Measurements from ENCODE around the gene GPR157.

GPR157 gene

GRCh38 chr1:9121496-9122409 lies 7.1 kb downstream of the GPR157 start:
- peak in 2 of 10 donors; percentile 55 to 62 for DNase-seq
- intact Hi-C loops (cut with DNase I) = no loop called here

DNA sequence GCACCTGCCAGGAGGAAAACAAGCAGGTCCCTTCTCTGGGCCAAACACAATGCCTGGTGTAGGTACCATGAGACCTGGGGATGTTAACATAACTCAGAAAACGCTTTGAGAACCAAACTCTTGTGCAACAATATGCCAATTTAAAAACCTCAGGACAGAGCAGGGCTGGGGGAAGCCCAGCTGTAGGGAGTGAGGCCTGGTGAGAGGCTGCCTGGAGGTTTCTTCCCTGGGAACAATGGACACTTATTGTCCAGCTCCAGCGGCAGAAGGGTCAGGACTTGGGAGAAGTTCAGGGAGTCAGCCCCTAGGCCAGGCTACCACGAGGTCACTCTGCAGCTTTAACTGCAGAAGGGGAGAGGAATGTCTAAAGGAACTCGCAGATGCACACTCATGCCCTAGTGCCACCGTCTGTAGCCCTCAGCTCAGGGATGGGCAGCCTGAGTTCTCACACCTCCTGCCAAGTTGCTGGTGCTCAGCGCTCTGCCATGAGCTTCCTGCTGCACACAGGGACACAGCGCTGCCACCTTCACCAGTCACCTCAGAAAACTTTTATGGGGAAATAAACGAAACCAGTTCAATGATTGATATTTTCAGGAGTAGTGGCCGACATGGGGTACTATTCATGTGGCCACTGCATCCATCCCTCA lies 8.5 kb downstream of the GPR157 start:
- intact Hi-C loops (cut with DNase I) = no loop called here

GRCh38 chr1:9119745-9120144 lies 9.2 kb downstream of the GPR157 start:
- intact Hi-C loops (cut with DNase I) = no loop called here

More for the DNA sequence above, 8.5 kb downstream of the GPR157 start:
- peak in 1 of 10 donors; percentile 27 for DNase-seq

GRCh38 chr1:9118186-9118585 lies 10.7 kb downstream of the GPR157 start:
- intact Hi-C loops (cut with DNase I) = no loop called here
- no peak for DNase-seq

More at GRCh38 chr1:9119745-9120144, 9.2 kb downstream of the GPR157 start:
- peak in 1 of 10 donors; percentile 63 for DNase-seq

- intact Hi-C loops (cut with DNase I) = no loop called here
- no peak for DNase-seq
Measured at GRCh38 chr1:9115351-9116205, 13.3 kb downstream of the GPR157 start.

GRCh38 chr1:9112961-9113880 lies 15.7 kb downstream of the GPR157 start:
- no peak for DNase-seq
- intact Hi-C loops (cut with DNase I) = no loop called here

GRCh38 chr1:9111957-9112356 lies 16.9 kb downstream of the GPR157 start:
- no peak for DNase-seq
- intact Hi-C loops (cut with DNase I) = no loop called here

- DNase-seq = peak in 1 of 10 donors; percentile 75
- intact Hi-C loops (cut with DNase I) = no loop called here
Measured at GRCh38 chr1:9111357-9111691, 17.6 kb downstream of the GPR157 start.

- intact Hi-C loops (cut with DNase I) = loop anchor here (1.0 kb wide), 2 partner anchors 85 to 380 kb away; no protein-coding TSS in a partner anchor
- peak; percentile 79 to 98 (median 92) for DNase-seq
Measured at GRCh38 chr1:9110669-9111356, 18.1 kb downstream of the GPR157 start.

DNA sequence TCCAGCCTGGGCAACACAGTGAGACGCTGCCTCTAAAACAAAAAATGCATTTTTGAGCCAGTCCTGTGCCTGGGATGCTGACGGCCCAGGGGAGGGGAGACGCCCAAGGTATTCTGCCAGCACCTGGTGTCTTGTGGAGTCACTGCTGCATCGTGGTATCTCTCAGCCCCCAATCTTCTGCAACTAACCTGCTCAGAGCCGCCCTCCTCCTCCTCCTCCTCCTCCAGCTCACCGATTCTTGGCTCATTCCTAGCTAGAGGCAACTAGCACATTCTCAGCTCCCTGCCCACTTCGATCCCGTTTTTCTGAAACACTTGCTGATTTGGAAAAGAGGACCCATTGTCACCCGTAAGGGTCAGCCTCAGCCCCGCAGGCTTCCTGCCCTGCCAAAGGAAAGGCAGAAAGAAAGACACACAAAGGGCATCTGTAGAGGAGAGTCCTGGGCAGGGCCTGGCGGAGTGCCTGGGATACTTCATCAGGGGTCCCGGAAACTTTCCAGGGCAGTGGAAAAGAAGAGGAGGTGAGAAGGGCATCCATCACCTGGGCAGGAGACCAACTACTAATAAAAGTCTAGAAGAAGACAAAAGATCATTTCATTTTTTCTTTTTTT lies 20.7 kb downstream of the GPR157 start:
- intact Hi-C loops (cut with DNase I) = no loop called here
- DNase-seq = no peak

- intact Hi-C loops (cut with DNase I) = no loop called here
- DNase-seq = no peak
Measured at GRCh38 chr1:9107136-9107535, 21.8 kb downstream of the GPR157 start.

- DNase-seq = no peak
- intact Hi-C loops (cut with DNase I) = no loop called here
Measured at GRCh38 chr1:9106286-9106685, 22.6 kb downstream of the GPR157 start.

GRCh38 chr1:9105336-9105867 lies 23.5 kb downstream of the GPR157 start:
- intact Hi-C loops (cut with DNase I) = no loop called here
- peak in 1 of 10 donors; percentile 74 for DNase-seq

- DNase-seq = peak in 6 of 10 donors; percentile 20 to 90 (median 34)
- intact Hi-C loops (cut with DNase I) = loop anchor here (1.0 kb wide), 1 partner anchor 183 kb away; no protein-coding TSS in a partner anchor
Measured at GRCh38 chr1:9101510-9102146, 27.3 kb downstream of the GPR157 start.

DNA sequence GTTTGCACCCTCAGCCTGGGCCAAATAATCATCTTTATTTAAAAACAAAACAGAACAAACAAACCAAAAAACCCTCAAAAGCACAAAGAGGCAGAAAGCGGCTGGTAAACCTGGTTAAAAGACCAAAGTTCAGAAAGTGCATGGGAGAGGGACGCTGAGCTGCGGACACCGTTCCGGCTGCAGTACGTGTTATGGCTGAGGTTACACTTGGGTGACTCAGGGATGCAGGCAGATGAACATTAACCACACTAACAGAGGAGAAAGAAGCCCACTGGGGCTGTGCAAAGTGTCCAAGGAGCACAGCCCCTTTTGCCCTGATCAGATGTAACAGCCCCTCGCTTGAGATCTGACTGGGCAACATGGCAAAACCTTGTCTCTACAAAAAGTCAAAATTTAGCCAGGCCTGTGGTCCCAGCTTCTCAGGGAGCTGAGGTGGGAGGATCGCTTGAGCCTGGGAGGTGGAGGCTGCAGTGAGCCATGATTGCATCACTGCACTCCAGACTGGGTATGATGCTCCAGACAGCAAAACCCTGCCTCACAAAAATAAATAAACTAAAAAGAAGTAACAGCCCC lies 28.3 kb downstream of the GPR157 start:
- intact Hi-C loops (cut with DNase I) = loop anchor here (1.0 kb wide), 1 partner anchor 182 kb away; no protein-coding TSS in a partner anchor
- DNase-seq = no peak

DNA sequence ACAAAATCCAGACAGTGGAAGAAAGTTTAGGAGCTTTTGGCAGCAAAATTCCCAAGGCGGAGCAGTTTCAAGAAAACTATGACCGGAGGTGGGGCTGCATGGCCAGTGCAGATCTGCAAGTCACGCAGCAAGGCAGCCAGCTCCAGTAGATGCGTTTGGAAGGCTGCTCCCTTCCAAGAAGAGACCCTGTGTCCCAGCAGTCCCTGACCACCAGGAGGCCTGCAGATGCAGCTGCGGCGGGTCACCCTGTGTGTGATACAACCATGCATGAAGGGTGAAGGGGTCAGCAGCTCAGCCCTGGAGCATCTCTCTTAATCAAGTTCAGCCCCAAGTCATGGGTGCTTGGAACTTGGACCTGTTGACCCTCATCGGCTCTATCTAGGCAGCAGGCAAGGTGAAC lies 29.3 kb downstream of the GPR157 start:
- no peak for DNase-seq
- intact Hi-C loops (cut with DNase I) = no loop called here

DNA sequence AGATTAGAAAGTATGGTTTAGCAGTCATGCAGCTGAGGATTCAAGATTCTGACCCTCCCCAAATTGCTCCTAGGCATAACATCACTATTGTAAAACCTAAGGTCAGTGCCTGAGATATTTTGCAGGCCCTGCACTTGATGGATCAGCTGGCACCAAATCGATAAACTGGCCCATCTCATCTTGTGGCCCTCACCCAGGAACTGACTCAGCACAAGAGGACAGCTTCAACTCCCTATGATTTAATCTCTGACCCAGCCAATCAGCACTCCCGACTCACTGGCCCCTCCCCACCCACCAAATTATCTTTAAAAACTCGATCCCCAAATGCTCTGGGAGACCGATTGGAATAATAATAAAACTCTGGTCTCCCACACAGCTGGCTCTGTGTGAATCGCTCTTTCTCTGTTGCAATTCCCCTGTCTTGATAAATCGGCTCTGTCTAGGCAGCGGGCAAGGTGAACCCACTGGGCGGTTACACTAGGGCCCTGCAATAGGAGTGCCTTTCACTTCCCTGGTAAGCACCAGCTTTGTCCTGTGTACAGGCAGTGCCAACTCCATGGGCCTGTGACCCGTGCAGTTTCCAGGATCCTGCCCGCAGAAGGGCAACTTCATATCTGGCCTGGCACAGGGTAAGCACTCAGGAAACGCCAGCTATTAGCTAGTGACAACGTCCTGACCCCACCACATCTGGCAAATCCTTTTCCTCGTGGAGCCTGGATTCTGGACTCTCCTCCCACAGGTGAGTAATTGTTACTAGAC lies 30.8 kb downstream of the GPR157 start:
- DNase-seq = no peak
- intact Hi-C loops (cut with DNase I) = no loop called here

Measured in posterior cingulate gyrus (tissue), 11 donors.